Natural killer cell treated with Interleukin-12 subunit alpha and Interleukin-12 subunit beta and Interleukin-15 and Interleukin-18, amount 100 ng/mL, for 72 hours (primary cell): Measurements from ENCODE around the gene BMERB1. TPM values are rescaled to one million over a fixed set of nuclear protein-coding genes. Genes with fewer than 3 reads are reported as not detected.
"Not testable (repeated sequence)": the region's sequence is repeated elsewhere in the genome, so short reads cannot be mapped to it uniquely, and the experiment has no call there.

Source experiments
- ATAC-seq, 2 donors: fragments of 150-1000 bp; cut with Tn5 transposase in 1 of 2; sonication (Bioruptor Pico), chemical (Tn5 transposase) in 1 of 2; 2 replicates each; pipeline ENCODE4 v1.10.0; 2021
- DNase-seq: peaks from one replicate; pipeline ENCODE4 v3.0.0; 2022; ENCODE audit warnings: low spot score
- H3K27ac Mint-ChIP-seq, 2 donors: 1 replicate in 1 of 2; 2 replicates in 1 of 2; pipeline ENCODE4 v1.8.0; 2022; ENCODE audit warnings: mixed read lengths in 2 of 2, mild to moderate bottlenecking in 1 of 2, moderate library complexity in 1 of 2
- H3K27me3 Mint-ChIP-seq, 2 donors: 1 replicate in 1 of 2; 2 replicates in 1 of 2; pipeline ENCODE4 v1.8.0; 2022; ENCODE audit warnings: mixed read lengths in 2 of 2
- H3K36me3 Mint-ChIP-seq: one replicate; pipeline ENCODE4 v1.8.0; 2022; ENCODE audit warnings: mixed read lengths
- H3K4me1 Mint-ChIP-seq, 2 donors: 1 replicate in 1 of 2; 2 replicates in 1 of 2; pipeline ENCODE4 v1.8.0; 2022; ENCODE audit warnings: low read depth in 2 of 2, mixed read lengths in 2 of 2, mild to moderate bottlenecking in 1 of 2
- H3K4me3 Mint-ChIP-seq: one replicate; pipeline ENCODE4 v1.8.0; 2022; ENCODE audit warnings: mixed read lengths
- H3K9me3 Mint-ChIP-seq: 2 replicates; pipeline ENCODE4 v1.8.0; 2022; ENCODE audit warnings: mixed read lengths
- total RNA-seq, 2 donors: library from RNA; stranded (reverse); gene quantifications; one replicate each; pipeline ENCODE4 v1.2.3, GENCODE V29; 2022

The BMERB1 gene
- total RNA-seq, 2 donors from 2014 or later: 5.4 to 7.3 TPM

- ATAC-seq: no peak
These were observed 25.4 kb downstream of the BMERB1 start for GRCh38 chr16:15459791-15460190.

GRCh38 chr16:15460601-15461000 is 26.2 kb downstream of the BMERB1 start:
- Mint-ChIP-seq H3K9me3 (no peaks in the 10 kb centered on the region), H3K4me3 (no peak overlapping the region), H3K4me1 (no peaks in the 10 kb centered on the region), H3K27ac (no peak overlapping the region), H3K27me3 (peaks cover 6 to 9% of the 10 kb centered on the region in 2 donors), H3K36me3 (no peaks in the 10 kb centered on the region)
- ATAC-seq: no peak
- no peak for DNase-seq

More at GRCh38 chr16:15459791-15460190, 25.4 kb downstream of the BMERB1 start:
- Mint-ChIP-seq H3K36me3 (no peaks in the 10 kb centered on the region), H3K4me3 (no peak overlapping the region), H3K9me3 (no peaks in the 10 kb centered on the region), H3K4me1 (no peaks in the 10 kb centered on the region), H3K27ac (no peak overlapping the region), H3K27me3 (peaks cover 6 to 9% of the 10 kb centered on the region in 2 donors)
- no peak for DNase-seq

DNA sequence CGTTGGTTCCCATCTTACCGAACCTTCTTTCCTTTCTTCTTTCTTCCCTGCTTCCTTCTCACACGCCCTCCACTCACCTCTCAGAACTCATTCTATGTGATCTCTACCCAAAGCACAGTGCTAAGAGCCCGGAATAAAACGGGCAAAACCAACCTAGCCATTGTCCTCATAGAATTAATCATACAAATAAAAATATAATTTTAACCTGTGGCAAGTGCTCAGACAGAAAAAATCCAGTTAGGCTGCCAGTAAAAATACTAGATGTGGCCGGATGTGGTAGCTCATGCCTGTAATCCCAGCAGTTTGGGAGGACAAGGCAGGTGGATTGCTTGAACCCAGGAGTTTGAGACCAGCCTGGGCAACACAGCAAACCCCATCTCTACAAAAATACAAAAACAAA is 27.0 kb downstream of the BMERB1 start:
- Mint-ChIP-seq H3K27ac (no peak overlapping the region), H3K4me3 (no peak overlapping the region), H3K9me3 (no peaks in the 10 kb centered on the region), H3K36me3 (no peaks in the 10 kb centered on the region), H3K4me1 (no peaks in the 10 kb centered on the region), H3K27me3 (peaks cover 6 to 9% of the 10 kb centered on the region in 2 donors)
- DNase-seq: no peak
- no peak for ATAC-seq

GRCh38 chr16:15464401-15465186 is 30.2 kb downstream of the BMERB1 start:
- H3K27me3 Mint-ChIP-seq: peaks cover 0 to 2% of the 10 kb centered on the region in 2 donors
- no peak for DNase-seq
- no peak overlapping the region for H3K27ac Mint-ChIP-seq
- no peaks in the 10 kb centered on the region for H3K9me3 Mint-ChIP-seq
- no peaks in the 10 kb centered on the region for H3K4me1 Mint-ChIP-seq
- H3K4me3 Mint-ChIP-seq: no peak overlapping the region
- H3K36me3 Mint-ChIP-seq: peaks cover 6% of the 10 kb centered on the region
- no peak for ATAC-seq

DNA sequence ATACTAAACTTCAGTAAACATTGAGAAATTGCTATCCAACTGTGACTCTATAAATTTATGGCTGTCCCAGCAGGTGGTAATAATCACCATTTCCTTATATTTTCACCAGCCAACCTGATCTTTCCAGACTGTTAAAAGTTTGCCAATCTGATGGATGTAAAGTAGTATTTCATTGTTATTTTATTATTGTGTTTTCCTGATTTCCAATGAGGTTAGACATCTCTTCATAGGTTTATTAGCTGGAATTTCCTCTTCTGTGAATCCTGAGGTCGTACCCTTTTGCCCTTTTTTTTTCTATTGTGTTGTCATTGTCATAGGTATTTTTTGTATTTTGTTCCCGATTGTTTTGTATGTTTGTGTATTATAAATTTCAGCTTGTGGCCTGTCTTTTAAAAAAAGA is 31.7 kb downstream of the BMERB1 start:
- H3K4me1 Mint-ChIP-seq: no peaks in the 10 kb centered on the region
- no peaks in the 10 kb centered on the region for H3K27me3 Mint-ChIP-seq
- H3K27ac Mint-ChIP-seq: no peak overlapping the region
- H3K9me3 Mint-ChIP-seq: no peaks in the 10 kb centered on the region
- DNase-seq (no peak), ATAC-seq (no peak)
- peaks cover 6% of the 10 kb centered on the region for H3K36me3 Mint-ChIP-seq
- no peak overlapping the region for H3K4me3 Mint-ChIP-seq

GRCh38 chr16:15466886-15467781 is 32.7 kb downstream of the BMERB1 start:
- Mint-ChIP-seq H3K36me3 (peaks cover 6% of the 10 kb centered on the region), H3K9me3 (no peaks in the 10 kb centered on the region), H3K27me3 (peaks cover 0 to 4% of the 10 kb centered on the region in 2 donors), H3K4me3 (no peak overlapping the region), H3K4me1 (no peaks in the 10 kb centered on the region), H3K27ac (no peak overlapping the region)
- no peak for DNase-seq
- no peak for ATAC-seq

- not testable (repeated sequence) for DNase-seq, H3K4me3 Mint-ChIP-seq, ATAC-seq, H3K4me1 Mint-ChIP-seq, H3K36me3 Mint-ChIP-seq, H3K27me3 Mint-ChIP-seq, H3K9me3 Mint-ChIP-seq, H3K27ac Mint-ChIP-seq
These were observed 42.6 kb downstream of the BMERB1 start for GRCh38 chr16:15476971-15477370.

- DNase-seq: no peak
- H3K4me1 Mint-ChIP-seq: peaks cover 0 to 12% of the 10 kb centered on the region in 2 donors
- H3K4me3 Mint-ChIP-seq: no peak overlapping the region
- no peak overlapping the region for H3K27ac Mint-ChIP-seq
- H3K9me3 Mint-ChIP-seq: no peaks in the 10 kb centered on the region
- H3K27me3 Mint-ChIP-seq: peaks cover 0 to under 1% of the 10 kb centered on the region in 2 donors
- no peak for ATAC-seq
- no peaks in the 10 kb centered on the region for H3K36me3 Mint-ChIP-seq
These were observed 43.4 kb downstream of the BMERB1 start for GRCh38 chr16:15477802-15478201.

DNA sequence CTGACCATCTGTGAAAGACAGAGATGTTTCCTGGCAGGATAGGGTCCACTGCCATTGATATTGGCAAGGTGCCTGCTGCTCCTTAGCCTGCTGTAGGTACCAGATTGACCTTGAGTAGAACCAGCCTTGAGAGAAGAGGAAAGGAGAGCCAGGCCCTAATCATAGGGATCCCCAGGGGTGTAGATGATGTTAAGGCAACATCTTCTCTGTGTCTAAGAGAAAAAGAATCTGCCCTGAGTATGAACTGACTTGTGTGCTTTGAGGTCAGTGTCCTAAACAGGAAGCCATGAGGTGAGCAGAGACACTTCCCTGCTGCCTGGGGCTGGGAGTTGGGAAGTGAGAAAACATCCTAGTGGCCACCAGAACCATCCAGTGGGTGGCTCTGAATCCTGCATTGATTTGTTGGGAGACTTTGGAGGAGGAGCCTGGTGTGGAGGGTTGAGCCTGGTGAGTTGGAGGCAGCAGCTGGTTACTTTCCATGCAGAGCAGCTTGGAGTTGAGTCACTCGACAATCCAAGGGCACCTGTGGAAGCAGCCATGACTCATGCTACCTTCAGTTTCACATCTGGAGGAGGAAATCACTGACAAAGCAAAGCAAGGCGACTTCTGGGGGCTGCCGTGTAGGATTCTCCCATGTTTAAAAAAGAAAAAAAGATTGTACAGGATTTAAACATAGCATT is 47.8 kb downstream of the BMERB1 start:
- H3K4me1 Mint-ChIP-seq: peaks cover 0 to 9% of the 10 kb centered on the region in 2 donors
- peak overlapping the region in 1 of 2 donors; percentile 34 for H3K27ac Mint-ChIP-seq
- H3K36me3 Mint-ChIP-seq: no peaks in the 10 kb centered on the region
- DNase-seq: no peak
- ATAC-seq: no peak
- no peaks in the 10 kb centered on the region for H3K27me3 Mint-ChIP-seq
- no peaks in the 10 kb centered on the region for H3K9me3 Mint-ChIP-seq
- H3K4me3 Mint-ChIP-seq: no peak overlapping the region

DNA sequence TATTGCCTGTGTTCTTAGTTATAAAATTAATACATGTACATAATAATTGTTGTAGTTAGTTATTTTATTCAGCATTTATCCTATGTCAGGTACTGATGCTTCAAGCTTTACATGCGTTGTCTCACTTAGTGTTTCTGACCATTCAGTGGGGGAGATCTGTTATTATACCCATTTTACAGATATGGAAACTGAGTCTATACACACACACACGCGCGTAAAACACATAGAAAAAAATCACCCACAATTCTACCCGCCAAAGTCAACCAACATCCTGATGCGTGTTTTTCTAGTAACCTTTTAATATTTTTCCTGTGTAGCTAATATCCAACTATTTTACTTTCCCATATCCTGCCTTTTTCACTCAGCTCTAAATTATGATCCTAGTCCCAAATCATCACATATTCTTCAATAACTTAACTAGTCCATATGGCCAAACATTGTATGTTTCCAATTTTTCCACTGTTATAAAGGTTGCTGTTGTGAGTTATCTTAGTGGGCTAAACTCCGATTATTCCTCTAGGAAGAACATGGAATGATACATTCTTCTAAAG is 48.4 kb downstream of the BMERB1 start:
- Mint-ChIP-seq H3K4me1 (peaks cover 0 to 6% of the 10 kb centered on the region in 2 donors), H3K27me3 (no peaks in the 10 kb centered on the region), H3K27ac (no peak overlapping the region), H3K4me3 (no peak overlapping the region), H3K36me3 (no peaks in the 10 kb centered on the region), H3K9me3 (no peaks in the 10 kb centered on the region)
- DNase-seq (no peak), ATAC-seq (no peak)

DNA sequence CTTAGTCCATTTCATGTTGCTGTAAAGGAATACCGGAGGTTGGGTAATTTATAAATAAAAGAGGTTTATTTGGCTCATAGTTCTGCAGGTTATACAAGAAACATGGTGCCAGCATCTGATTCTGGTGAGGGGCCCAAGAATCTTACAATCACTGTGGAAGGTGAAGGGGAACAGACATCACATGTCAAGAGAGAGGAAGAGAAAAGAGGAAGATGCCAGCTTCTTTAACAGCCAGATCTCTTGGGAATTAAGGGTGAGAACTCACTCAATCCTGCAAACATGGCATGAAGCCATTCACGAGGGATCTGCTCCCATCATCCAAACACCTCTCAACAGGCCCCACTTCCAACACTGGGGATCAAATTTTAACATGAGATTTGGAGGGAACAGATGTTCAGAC is 49.5 kb downstream of the BMERB1 start:
- Mint-ChIP-seq H3K27me3 (no peaks in the 10 kb centered on the region), H3K4me1 (peaks cover 0 to 5% of the 10 kb centered on the region in 2 donors), H3K9me3 (no peaks in the 10 kb centered on the region), H3K27ac (no peak overlapping the region), H3K36me3 (no peaks in the 10 kb centered on the region), H3K4me3 (no peak overlapping the region)
- no peak for ATAC-seq
- DNase-seq: no peak

DNA sequence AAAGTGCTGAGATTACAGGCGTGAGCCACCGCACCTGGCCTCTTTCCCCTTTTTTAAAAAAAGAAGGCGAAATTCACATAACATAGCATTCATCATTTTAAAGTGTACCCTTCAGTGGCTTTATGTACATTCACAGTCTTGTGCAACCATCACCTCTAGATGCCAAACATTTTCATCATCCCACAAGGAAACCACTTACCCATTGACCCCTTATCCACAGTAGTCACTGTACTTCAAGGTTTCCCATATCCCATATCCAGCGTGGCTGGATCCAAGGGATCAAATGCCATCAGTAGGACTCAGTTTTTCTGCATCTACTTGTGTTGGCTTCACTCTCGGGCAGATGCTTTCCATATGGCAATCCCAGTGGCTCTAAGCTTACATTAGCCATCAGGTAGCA is 50.3 kb downstream of the BMERB1 start:
- Mint-ChIP-seq H3K27ac (no peak overlapping the region), H3K4me1 (peaks cover 0 to 5% of the 10 kb centered on the region in 2 donors), H3K4me3 (no peak overlapping the region), H3K27me3 (no peaks in the 10 kb centered on the region), H3K36me3 (no peaks in the 10 kb centered on the region), H3K9me3 (no peaks in the 10 kb centered on the region)
- ATAC-seq (no peak), DNase-seq (no peak)

DNA sequence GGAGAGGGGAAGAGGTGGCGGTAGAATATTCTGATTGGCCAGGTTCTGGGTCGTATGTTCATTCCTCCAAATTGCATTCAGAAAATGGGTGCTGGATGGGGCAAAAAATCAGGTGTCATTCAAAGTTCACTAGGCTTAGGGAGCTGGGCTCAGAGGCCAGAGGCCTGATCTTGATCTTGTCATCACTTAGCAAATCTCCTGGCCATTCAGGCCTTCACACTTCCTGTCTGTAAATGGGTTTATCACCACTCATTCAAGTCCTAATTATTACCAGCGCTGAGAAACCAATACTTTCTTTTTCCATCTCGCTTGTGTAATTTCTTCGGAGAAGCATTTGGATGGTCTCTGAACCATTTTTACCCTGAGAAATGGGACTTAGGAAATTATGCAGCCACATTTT is 50.8 kb downstream of the BMERB1 start:
- Mint-ChIP-seq H3K27ac (no peak overlapping the region), H3K36me3 (no peaks in the 10 kb centered on the region), H3K4me3 (no peak overlapping the region), H3K4me1 (peaks cover 0 to 5% of the 10 kb centered on the region in 2 donors), H3K27me3 (no peaks in the 10 kb centered on the region), H3K9me3 (no peaks in the 10 kb centered on the region)
- ATAC-seq (no peak), DNase-seq (no peak)
